ENCODE results near the gene ROBO1.

The ROBO1 gene

GRCh38 chr3:78665776-78666469 lies 1101.9 kb downstream of the ROBO1 start:
- DNase-seq, result no peak

GRCh38 chr3:78665101-78665500 lies 1102.7 kb downstream of the ROBO1 start:
- DNase-seq, result no peak

- DNase-seq, result no peak
These were observed 1106.8 kb downstream of the ROBO1 start for GRCh38 chr3:78660957-78661356.

- DNase-seq, result no peak
These were observed 1108.3 kb downstream of the ROBO1 start for GRCh38 chr3:78659386-78659987.

GRCh38 chr3:78647726-78648125 lies 1120.1 kb downstream of the ROBO1 start:
- no peak for DNase-seq

- no peak for DNase-seq
These were observed 1122.0 kb downstream of the ROBO1 start for GRCh38 chr3:78645628-78646310.

GRCh38 chr3:78644847-78645246 lies 1123.0 kb downstream of the ROBO1 start:
- no peak for DNase-seq

- no peak for DNase-seq
These were observed 1125.4 kb downstream of the ROBO1 start for GRCh38 chr3:78642226-78643035.

GRCh38 chr3:78641703-78642102 lies 1126.1 kb downstream of the ROBO1 start:
- DNase-seq, result no peak

GRCh38 chr3:78634316-78634715 lies 1133.5 kb downstream of the ROBO1 start:
- no peak for DNase-seq

- DNase-seq, result no peak
These were observed 1134.2 kb downstream of the ROBO1 start for GRCh38 chr3:78633626-78634025.

- no peak for DNase-seq
These were observed 1134.8 kb downstream of the ROBO1 start for GRCh38 chr3:78632925-78633553.

GRCh38 chr3:78629544-78629943 lies 1138.3 kb downstream of the ROBO1 start:
- DNase-seq, result no peak

GRCh38 chr3:78621061-78621716 lies 1146.6 kb downstream of the ROBO1 start:
- no peak for DNase-seq

GRCh38 chr3:78614486-78614885 lies 1153.3 kb downstream of the ROBO1 start:
- DNase-seq, result no peak

GRCh38 chr3:78613421-78613879 lies 1154.3 kb downstream of the ROBO1 start:
- no peak for DNase-seq

GRCh38 chr3:78611278-78611677 lies 1156.5 kb downstream of the ROBO1 start:
- DNase-seq, result no peak

GRCh38 chr3:78610462-78611125 lies 1157.2 kb downstream of the ROBO1 start:
- DNase-seq, result no peak

- no peak for DNase-seq
These were observed 1161.0 kb downstream of the ROBO1 start for GRCh38 chr3:78606756-78607155.

- no peak for DNase-seq
These were observed 1162.6 kb downstream of the ROBO1 start for GRCh38 chr3:78605178-78605577.

- no peak for DNase-seq
These were observed 1163.5 kb downstream of the ROBO1 start for GRCh38 chr3:78604341-78604740.

- DNase-seq, result no peak
These were observed 1166.5 kb downstream of the ROBO1 start for GRCh38 chr3:78601249-78601648.

Data from activated T-cell treated with anti-CD3 and anti-CD28 coated beads for 4 hours (primary cell).